Measurements from ENCODE around the gene PARD3B.

PARD3B gene

GRCh38 chr2:204775766-204776165 lies 230.5 kb downstream of the PARD3B start:
- DNase-seq = no peak

- peak; percentile 18 for DNase-seq
Measured at GRCh38 chr2:204776781-204777559, 231.7 kb downstream of the PARD3B start.

- DNase-seq = no peak
Measured at GRCh38 chr2:204779771-204780170, 234.5 kb downstream of the PARD3B start.

- DNase-seq = no peak
Measured at GRCh38 chr2:204781941-204782340, 236.7 kb downstream of the PARD3B start.

- no peak for DNase-seq
Measured at GRCh38 chr2:204790076-204790475, 244.8 kb downstream of the PARD3B start.

GRCh38 chr2:204791230-204791629 lies 246.0 kb downstream of the PARD3B start:
- no peak for DNase-seq

- no peak for DNase-seq
Measured at GRCh38 chr2:204794624-204795023, 249.3 kb downstream of the PARD3B start.

GRCh38 chr2:204795156-204795555 lies 249.9 kb downstream of the PARD3B start:
- no peak for DNase-seq

GRCh38 chr2:204796581-204796980 lies 251.3 kb downstream of the PARD3B start:
- no peak for DNase-seq

GRCh38 chr2:204799791-204800190 lies 254.5 kb downstream of the PARD3B start:
- no peak for DNase-seq

- DNase-seq = no peak
Measured at GRCh38 chr2:204808494-204808893, 263.2 kb downstream of the PARD3B start.

GRCh38 chr2:204824751-204825453 lies 279.6 kb downstream of the PARD3B start:
- DNase-seq = peak; percentile 49

- DNase-seq = no peak
Measured at GRCh38 chr2:204825681-204826080, 280.4 kb downstream of the PARD3B start.

GRCh38 chr2:204827701-204828590 lies 282.7 kb downstream of the PARD3B start:
- no peak for DNase-seq

GRCh38 chr2:204834716-204835384 lies 289.6 kb downstream of the PARD3B start:
- DNase-seq = no peak

- DNase-seq = no peak
Measured at GRCh38 chr2:204835786-204836185, 290.5 kb downstream of the PARD3B start.

GRCh38 chr2:204840504-204840903 lies 295.2 kb downstream of the PARD3B start:
- no peak for DNase-seq

GRCh38 chr2:204842068-204842467 lies 296.8 kb downstream of the PARD3B start:
- no peak for DNase-seq

- DNase-seq = no peak
Measured at GRCh38 chr2:204842661-204843485, 297.6 kb downstream of the PARD3B start.

GRCh38 chr2:204846471-204846870 lies 301.2 kb downstream of the PARD3B start:
- DNase-seq = no peak

GRCh38 chr2:204849892-204850291 lies 304.6 kb downstream of the PARD3B start:
- DNase-seq = peak; percentile 37

GRCh38 chr2:204850581-204850980 lies 305.3 kb downstream of the PARD3B start:
- DNase-seq = no peak

All from NCI-H69 (cell line).